GM18858 (cell line): ENCODE results near the gene SLC17A7.

Experiments used
- ATAC-seq: cut with Tn5 transposase; IDR thresholded peaks from one replicate; pipeline ENCODE4 v1.9.1; 2021; ENCODE audit not compliant: unreplicated experiment

The SLC17A7 gene

GRCh38 chr19:49382639-49383038, 58.7 kb downstream of the SLC17A7 start:
- no peak for ATAC-seq

- ATAC-seq, result no peak
Observed at GRCh38 chr19:49380391-49380790, 60.9 kb downstream of the SLC17A7 start.
